Mucosa of rectum (tissue), 2 donors: ENCODE results near the gene GLE1.
A peak's percentile ranks its signal among the peaks of the same experiment; 100 is the strongest.

Experiments
- H3K27ac ChIP-seq, 2 donors: one replicate each; pipeline ENCODE4 v1.7.0; 2013; ENCODE audit warnings: inconsistent platforms in 2 of 2, low read depth in 2 of 2, low read length in 2 of 2
- H3K27me3 ChIP-seq, 2 donors: one replicate each; pipeline ENCODE4 v1.7.0; 2013; ENCODE audit warnings: low read length in 2 of 2; ENCODE audit not compliant: control insufficient read depth in 2 of 2, insufficient read depth in 2 of 2
- H3K36me3 ChIP-seq, 2 donors: one replicate each; pipeline ENCODE4 v1.7.0; 2013; ENCODE audit warnings: low read length in 2 of 2; ENCODE audit not compliant: control insufficient read depth in 2 of 2, insufficient read depth in 2 of 2
- H3K4me1 ChIP-seq, 2 donors: one replicate each; pipeline ENCODE4 v1.7.0; 2013; ENCODE audit warnings: low read length in 2 of 2, mild to moderate bottlenecking in 1 of 2; ENCODE audit not compliant: control insufficient read depth in 2 of 2, insufficient read depth in 2 of 2
- H3K4me3 ChIP-seq, 2 donors: one replicate each; pipeline ENCODE4 v1.7.0; 2013; ENCODE audit warnings: low read length in 2 of 2
- H3K9ac ChIP-seq, 2 donors: one replicate each; pipeline ENCODE4 v1.7.0; 2013; ENCODE audit warnings: low read length in 2 of 2, low read depth in 1 of 2, mild to moderate bottlenecking in 1 of 2
- H3K9me3 ChIP-seq, 2 donors: one replicate each; pipeline ENCODE4 v1.7.0; 2013; ENCODE audit warnings: low read length in 2 of 2; ENCODE audit not compliant: control insufficient read depth in 2 of 2
- donor health status: healthy.
- donor health status: Normal muscosa, but diverticular disease.

GLE1 gene

DNA sequence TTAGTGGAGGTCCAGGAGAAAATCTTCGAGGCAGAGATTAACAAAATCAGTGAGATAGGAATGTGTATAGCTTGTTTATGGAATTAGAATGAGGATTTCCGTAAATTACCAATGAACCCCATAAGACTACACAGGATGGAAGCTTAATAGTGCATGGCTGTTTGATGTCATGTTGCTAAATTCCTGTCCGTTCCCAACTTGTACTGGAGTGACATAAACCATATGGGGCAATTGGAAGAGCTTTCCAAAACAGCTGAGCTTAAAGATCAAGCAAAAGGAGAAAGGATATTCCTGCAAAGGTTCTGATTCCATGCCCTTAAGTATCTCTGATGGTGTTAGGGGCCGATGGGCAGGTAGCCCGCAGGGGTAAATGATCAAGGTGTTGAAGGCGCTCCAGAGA, 17.4 kb downstream of the GLE1 start:
- Histone ChIP-seq H3K4me3 (no peak overlapping the region), H3K9ac (no peak overlapping the region), H3K36me3 (peaks cover 29 to 56% of the 10 kb centered on the region in 2 donors), H3K27me3 (no peaks in the 10 kb centered on the region), H3K9me3 (no peaks in the 10 kb centered on the region), H3K27ac (no peak overlapping the region), H3K4me1 (no peaks in the 10 kb centered on the region)

DNA sequence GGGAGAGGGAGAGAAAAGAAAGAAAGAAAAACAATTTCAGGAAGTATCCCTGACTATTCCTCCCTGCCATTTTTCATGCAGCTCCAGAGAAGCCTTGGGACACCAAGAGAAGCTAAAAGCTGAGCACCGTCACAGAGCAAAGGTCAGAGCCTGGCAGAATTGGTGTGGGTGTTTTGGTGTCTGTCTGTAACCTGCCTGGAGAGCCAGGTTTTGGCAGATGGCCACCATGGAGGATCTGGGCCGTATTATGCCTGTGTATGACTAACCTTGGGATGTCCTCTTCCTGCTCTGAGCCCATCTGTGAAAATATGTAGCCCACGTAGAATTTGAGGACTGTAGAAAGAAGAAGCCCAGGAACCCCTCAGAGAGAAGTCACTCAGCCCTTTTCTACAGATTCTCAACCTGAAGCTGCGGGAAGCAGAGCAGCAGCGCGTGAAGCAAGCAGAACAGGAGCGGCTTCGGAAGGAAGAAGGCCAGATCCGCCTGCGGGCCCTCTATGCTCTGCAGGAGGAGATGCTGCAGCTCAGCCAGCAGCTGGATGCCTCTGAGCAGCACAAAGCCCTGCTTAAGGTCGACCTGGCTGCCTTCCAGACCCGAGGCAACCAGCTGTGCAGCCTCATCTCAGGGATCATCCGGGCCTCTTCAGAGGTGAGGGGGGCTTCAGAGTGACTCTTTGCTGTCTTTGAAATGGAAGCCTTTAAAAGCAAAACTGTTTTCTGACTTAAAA, 18.8 kb downstream of the GLE1 start:
- Histone ChIP-seq H3K36me3 (peaks cover 35 to 59% of the 10 kb centered on the region in 2 donors), H3K4me3 (no peak overlapping the region), H3K9me3 (no peaks in the 10 kb centered on the region), H3K27me3 (no peaks in the 10 kb centered on the region), H3K4me1 (no peaks in the 10 kb centered on the region), H3K27ac (no peak overlapping the region), H3K9ac (no peak overlapping the region)

DNA sequence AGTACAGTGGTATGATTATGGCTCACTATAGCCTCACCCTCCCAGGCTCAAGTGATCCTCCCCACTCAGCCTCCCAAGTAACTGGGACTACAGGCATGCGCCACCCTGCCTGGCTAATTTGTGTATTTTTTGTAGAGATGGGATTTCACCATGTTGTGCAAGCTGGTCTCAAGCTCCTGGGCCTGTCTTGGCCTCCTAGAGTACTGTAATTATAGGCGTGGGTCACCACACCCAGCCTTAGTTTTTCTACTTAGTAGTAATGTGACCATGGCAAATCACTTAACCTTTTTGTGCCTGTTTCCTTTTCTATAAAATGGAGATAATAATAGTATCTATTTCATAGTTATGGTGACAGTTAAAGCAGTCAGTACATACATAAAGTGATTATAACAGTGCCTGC, 22.2 kb downstream of the GLE1 start:
- Histone ChIP-seq H3K27me3 (no peaks in the 10 kb centered on the region), H3K36me3 (peaks cover 49 to 66% of the 10 kb centered on the region in 2 donors), H3K27ac (no peak overlapping the region)

DNA sequence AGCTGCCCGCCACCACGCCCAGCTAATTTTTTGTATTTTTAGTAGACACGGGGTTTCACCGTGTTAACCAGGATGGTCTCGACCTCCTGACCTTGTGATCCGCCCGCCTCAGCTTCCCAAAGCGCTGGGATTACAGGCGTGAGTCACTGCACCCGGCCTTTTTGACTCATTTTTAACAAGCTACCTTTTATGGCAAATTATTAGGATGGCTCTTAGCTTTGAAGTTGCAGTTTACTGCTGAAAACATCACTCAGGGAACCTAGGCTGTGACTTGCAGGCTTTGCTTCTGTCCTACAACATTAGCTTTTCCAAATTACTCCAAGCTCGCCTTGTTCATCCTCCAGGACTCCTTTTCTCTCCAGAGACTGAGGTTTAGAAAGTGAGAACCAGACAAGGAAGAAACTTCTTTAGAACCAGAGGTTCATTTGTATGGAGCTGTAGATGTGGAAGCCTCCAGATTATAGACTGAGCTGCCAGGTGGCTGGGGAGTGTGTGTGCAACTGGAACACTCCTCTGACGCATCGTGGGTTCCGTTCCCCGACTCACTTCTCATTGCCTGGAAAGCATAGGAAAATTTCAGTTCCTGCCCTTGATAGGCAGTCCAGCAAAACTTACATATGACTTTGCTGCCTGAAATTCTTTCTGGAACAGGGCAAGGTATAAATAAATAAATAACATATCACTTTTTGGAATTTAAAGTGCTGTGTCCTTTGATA, 24.1 kb downstream of the GLE1 start:
- Histone ChIP-seq H3K9me3 (no peaks in the 10 kb centered on the region), H3K27ac (no peak overlapping the region), H3K4me3 (no peak overlapping the region), H3K36me3 (peaks cover 50 to 55% of the 10 kb centered on the region in 2 donors), H3K4me1 (no peaks in the 10 kb centered on the region), H3K27me3 (no peaks in the 10 kb centered on the region), H3K9ac (no peak overlapping the region)

More for the DNA sequence above, 22.2 kb downstream of the GLE1 start:
- Histone ChIP-seq H3K4me3 (no peak overlapping the region), H3K9ac (no peak overlapping the region), H3K4me1 (no peaks in the 10 kb centered on the region), H3K9me3 (no peaks in the 10 kb centered on the region)

DNA sequence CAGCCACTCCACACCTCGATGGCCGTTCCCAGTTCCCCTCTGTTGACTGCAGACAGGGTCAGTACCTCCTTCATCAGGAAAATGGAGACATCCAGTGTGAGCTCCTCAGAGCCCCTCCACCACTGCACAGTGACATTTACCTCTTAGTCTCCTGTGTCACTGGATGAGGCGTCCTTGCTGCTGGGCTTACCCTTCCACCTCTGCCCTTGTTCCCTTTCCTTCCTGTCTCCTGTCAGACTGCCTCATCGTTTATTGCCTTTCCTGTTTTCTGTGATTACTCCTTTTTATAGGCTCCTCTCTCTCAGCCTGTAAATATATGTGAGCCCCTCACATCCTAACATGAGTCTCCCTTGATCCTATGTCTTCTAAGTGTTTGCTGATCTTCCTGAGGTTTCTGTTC, 24.7 kb downstream of the GLE1 start:
- H3K27ac ChIP-seq = no peak overlapping the region
- peaks cover 54 to 59% of the 10 kb centered on the region in 2 donors for H3K36me3 ChIP-seq
- H3K27me3 ChIP-seq = no peaks in the 10 kb centered on the region
- H3K9ac ChIP-seq = no peak overlapping the region
- H3K4me3 ChIP-seq = no peak overlapping the region
- no peaks in the 10 kb centered on the region for H3K9me3 ChIP-seq
- H3K4me1 ChIP-seq = no peaks in the 10 kb centered on the region

DNA sequence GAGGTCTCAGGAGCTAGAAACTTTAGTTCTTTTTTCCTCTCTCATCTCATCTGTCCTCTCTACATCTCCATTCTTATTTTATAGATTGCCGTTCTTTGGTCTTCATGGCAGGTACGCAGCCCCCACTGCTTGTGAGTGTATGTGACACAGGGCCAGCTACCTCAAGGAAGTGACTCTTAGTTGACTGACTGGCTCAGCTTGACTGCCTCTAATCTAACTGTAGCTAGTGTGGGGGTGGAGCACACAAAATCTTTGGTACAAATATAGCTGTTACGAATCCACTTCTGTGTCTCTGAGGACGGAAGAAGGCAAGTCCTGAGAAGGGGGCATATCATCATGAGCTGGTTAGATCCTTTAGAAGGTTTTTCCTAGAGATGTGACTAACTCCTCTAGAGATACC, 28.1 kb downstream of the GLE1 start:
- Histone ChIP-seq H3K4me3 (no peak overlapping the region), H3K4me1 (no peaks in the 10 kb centered on the region), H3K27ac (no peak overlapping the region), H3K27me3 (no peaks in the 10 kb centered on the region), H3K9me3 (no peaks in the 10 kb centered on the region), H3K36me3 (peaks cover 50% of the 10 kb centered on the region in 2 donors), H3K9ac (no peak overlapping the region)

DNA sequence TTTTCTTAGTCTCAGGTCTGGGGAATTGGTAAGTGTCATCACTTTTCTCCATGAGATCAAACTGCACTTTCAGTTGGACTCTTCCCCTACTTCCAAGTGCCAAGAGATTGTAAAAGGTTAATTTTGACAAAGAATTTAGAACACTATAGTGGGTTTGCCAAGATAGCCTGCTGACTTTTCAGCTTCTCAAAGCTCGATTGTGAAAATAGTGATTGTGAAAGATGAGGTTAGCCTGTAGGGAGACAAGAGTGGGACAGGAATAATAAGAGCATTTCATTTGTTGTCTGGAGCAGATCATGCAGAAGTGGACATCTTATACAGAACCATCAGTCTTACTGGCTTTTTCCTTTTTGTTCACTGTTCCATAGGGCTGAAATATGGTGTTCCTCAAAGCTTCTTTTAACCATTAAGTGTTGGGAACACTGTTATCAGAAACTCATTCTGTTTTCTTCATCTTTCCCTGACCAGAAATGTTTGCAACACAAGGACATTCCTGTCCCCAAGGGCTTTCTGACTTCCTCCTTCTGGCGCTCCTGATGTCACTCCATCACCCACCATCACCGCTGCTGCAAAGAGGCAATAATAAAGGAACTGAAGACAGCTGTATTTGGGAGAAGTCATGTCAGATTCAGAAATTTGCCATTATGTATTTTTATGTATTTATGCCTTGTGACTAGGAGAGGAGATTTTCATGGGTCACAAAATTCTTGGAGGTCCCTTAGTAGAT, 36.3 kb downstream of the GLE1 start:
- Histone ChIP-seq H3K4me3 (no peak overlapping the region), H3K27ac (no peak overlapping the region), H3K9ac (no peak overlapping the region), H3K9me3 (no peaks in the 10 kb centered on the region), H3K27me3 (no peaks in the 10 kb centered on the region), H3K36me3 (peaks cover 50 to 57% of the 10 kb centered on the region in 2 donors), H3K4me1 (no peaks in the 10 kb centered on the region)

DNA sequence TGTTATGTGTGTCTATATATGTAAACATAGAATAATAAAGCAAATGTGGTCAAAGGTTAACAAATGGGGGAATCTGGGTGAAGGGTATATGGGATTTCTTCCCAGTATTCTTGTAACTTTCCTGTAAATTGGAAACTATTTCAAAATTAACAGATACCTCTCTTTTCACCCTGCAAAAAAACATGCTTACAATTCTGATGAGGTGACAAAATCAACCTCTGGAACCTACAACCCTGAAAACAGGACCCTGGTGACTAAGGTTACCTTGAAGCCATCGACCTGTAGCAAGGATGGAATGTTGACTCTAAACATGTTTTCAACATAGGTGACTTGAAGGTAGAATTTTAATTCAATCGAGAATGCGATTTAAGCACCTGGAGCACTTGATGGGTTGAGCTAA, 42.0 kb downstream of the GLE1 start:
- Histone ChIP-seq H3K27me3 (no peaks in the 10 kb centered on the region), H3K9ac (no peak overlapping the region), H3K9me3 (no peaks in the 10 kb centered on the region), H3K36me3 (peaks cover 2 to 9% of the 10 kb centered on the region in 2 donors), H3K4me1 (peaks cover 0 to 3% of the 10 kb centered on the region in 2 donors), H3K27ac (no peak overlapping the region), H3K4me3 (no peak overlapping the region)

DNA sequence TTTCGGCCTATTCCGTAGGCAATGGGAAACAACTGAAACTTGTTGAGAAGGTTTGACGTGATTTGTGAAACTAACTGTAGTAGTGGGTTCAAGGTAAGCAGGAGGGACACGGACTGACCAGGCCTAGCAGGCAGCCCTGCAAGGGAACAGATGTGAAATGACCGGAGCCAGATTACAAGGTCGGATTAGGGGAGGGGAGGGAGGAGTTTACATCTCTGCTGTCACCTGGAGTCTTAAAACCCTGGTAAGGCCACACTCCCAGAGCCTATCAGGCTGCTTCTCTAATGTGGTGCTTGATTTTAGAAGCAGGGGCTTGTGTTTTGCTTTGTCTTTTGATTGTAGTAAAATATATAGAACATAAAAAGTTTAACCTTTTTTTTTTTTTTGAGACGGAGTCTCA, 44.4 kb downstream of the GLE1 start:
- no peak overlapping the region for H3K27ac ChIP-seq
- H3K36me3 ChIP-seq = no peaks in the 10 kb centered on the region
- H3K9ac ChIP-seq = no peak overlapping the region
- peaks cover 9 to 16% of the 10 kb centered on the region in 2 donors for H3K4me1 ChIP-seq
- no peaks in the 10 kb centered on the region for H3K9me3 ChIP-seq
- H3K27me3 ChIP-seq = no peaks in the 10 kb centered on the region
- H3K4me3 ChIP-seq = no peak overlapping the region

DNA sequence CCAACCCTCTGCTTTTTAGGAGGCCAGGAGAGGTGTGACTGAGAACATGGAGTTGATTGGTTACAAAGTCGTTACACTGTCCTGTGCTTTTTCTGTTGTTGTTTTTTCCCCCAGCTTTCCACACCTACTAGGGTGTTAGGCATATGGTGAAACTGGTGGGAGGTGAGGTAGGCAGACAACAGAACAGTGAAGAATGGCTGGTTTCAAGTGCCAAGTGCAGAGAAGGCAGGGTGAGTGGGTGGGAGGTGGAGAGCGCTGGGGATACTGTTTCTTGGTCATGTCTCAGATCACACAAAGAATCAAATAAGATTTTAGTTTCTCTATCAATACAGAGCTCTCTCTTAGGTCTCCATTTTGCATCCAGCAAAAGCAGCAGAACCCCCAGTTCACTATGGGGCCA, 45.7 kb downstream of the GLE1 start:
- no peaks in the 10 kb centered on the region for H3K36me3 ChIP-seq
- H3K9me3 ChIP-seq = no peaks in the 10 kb centered on the region
- H3K4me3 ChIP-seq = no peak overlapping the region
- H3K27ac ChIP-seq = peak overlapping the region in 1 of 2 donors; percentile 86
- H3K4me1 ChIP-seq = peaks cover 20 to 29% of the 10 kb centered on the region in 2 donors
- no peaks in the 10 kb centered on the region for H3K27me3 ChIP-seq
- H3K9ac ChIP-seq = no peak overlapping the region
